ENCODE measurements around the gene ZCCHC3. TPM values are rescaled to one million over a fixed set of nuclear protein-coding genes. Genes with fewer than 3 reads are reported as not detected.

ZCCHC3 gene
- total RNA-seq, 1 donor from 2014 or later, result 15.8 TPM

- DNase-seq (ENCODE audit: low read depth in 2 of 2), result peak in 1 of 2 donors; percentile 29
These were observed 18.5 kb upstream of the ZCCHC3 start for GRCh38 chr20:278607-279571.

- DNase-seq (ENCODE audit: low read depth in 2 of 2), result no peak
These were observed 13.2 kb upstream of the ZCCHC3 start for GRCh38 chr20:284172-284571.

GRCh38 chr20:286508-286907 lies 10.9 kb upstream of the ZCCHC3 start:
- no peak for DNase-seq (ENCODE audit: low read depth in 2 of 2)

GRCh38 chr20:288956-289692 lies 8.2 kb upstream of the ZCCHC3 start:
- peak in 1 of 2 donors; percentile 19 for DNase-seq (ENCODE audit: low read depth in 2 of 2)

GRCh38 chr20:289693-290083 lies 7.7 kb upstream of the ZCCHC3 start:
- peak in 1 of 2 donors; percentile 21 for DNase-seq (ENCODE audit: low read depth in 2 of 2)

DNA sequence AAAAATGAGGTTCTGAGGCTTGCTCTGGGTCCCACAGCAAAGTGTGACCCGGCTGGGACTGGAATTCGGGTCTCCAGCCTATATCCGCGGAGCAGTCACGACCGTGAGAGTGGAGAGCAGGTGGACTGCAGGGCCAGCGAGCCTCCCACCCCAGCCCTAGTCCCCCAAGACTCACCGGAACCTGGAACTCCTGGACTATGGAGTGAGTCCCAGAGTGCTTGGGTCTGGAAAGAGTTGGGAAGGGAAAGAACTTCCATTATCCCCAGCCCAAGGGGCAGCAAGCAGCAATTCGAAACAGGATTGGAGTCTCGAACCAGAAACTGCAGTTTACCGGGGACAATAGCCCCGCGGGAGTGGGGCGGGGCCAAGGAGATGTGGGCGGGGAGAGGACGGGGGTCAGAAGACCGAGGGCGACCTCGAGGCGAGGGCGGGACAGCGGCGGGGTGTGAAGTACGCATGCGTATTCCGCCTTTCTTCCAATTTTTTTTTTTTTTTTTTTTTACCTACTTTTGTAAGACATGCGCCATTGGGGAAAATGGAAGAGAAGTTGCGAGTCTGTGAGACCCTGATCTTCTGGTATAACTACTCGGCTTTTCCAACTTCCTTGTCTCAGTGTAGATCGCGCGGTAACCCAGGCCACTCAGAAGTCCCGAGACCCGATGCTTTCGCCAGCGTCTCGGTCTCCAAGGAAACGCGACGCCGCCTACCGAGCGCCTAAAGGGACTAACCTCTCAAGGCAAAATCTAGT lies 7.1 kb upstream of the ZCCHC3 start, which contains the start of gene C20orf96:
Gene C20orf96, minus strand, starts transcription at position 667 of the 748 bp plus-strand sequence. Its CDS starts 140 bp downstream, at position 527.
- DNase-seq (ENCODE audit: low read depth in 2 of 2), result peak; percentile 57 to 90

GRCh38 chr20:294602-295001 lies 2.8 kb upstream of the ZCCHC3 start:
- DNase-seq (ENCODE audit: low read depth in 2 of 2), result no peak

DNA sequence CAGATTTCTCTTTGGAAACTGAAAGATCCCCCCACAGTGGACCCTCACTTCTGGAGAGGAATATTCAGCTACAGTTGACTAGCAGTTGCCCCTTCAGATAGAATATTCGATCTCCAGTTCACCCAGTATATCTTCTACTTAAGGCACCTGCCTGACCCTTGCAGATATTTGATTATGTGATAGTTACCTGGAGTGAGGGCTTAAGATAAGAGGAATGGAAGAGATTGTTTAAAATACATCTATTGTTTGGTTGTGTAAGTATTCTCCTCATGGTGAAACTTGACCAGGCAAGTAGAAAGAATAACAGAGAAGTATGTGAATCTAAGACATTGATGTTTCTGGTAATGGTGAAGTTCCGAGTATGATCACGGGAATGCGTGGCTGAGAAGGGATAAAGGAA lies 1.6 kb upstream of the ZCCHC3 start:
- DNase-seq (ENCODE audit: low read depth in 2 of 2), result no peak

- DNase-seq (ENCODE audit: low read depth in 2 of 2), result peak in 1 of 2 donors; percentile 69
These were observed 780 bp downstream of the ZCCHC3 start for GRCh38 chr20:297925-298775.

DNA sequence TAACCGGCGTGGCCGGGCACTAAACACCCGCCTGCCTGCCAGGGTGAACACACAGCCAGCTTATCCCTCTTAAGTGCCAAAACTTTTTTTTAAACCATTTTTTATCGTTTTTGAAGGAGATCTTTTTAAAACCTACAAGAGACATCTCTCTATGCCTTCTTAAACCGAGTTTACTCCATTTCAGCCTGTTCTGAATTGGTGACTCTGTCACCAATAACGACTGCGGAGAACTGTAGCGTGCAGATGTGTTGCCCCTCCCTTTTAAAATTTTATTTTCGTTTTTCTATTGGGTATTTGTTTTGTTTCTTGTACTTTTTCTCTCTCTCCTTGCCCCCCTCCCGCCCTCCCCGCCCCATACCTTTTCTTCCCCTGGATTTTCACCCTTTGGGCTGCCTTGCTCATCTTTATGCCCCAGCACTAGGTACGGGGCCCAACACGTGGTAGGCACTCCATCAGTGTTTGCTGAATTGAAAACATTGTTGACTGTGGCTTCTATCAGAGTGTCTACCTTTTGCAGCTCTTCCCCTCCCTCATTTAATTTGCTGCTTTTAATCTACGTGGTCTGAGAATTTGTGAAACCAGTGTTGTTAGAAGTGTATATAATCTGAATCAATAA lies 1.5 kb downstream of the ZCCHC3 start:
- DNase-seq (ENCODE audit: low read depth in 2 of 2), result no peak

DNA sequence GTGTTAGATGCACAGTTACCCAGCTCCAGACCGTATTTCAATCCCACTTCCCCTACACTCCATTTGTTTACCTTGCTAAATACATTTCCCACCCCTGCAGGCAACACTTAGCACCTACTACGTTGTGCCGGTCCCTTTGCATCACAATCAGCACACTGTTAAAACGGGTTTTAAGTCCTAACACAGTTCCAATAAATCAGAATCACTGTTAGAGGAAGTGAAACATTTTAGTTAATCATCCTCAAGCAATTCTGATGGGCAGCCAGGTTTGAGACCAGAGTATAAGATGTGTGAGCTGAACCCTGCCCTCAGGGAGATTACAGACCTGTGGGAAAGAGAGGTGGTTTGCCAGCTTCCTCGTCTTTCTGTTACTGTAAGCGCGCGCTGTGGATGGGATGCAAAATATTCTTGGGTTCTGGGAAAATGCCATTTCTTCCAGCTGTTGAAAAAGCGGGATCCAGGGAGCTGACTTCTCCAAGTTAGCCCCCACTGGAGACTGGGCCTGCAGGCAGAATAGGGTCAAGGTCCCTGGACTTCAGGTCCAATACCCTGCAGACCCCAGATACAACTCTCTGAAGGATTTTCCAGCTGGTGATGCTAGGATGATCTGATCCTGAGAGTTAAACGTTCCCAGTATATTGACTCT lies 3.1 kb downstream of the ZCCHC3 start:
- no peak for DNase-seq (ENCODE audit: low read depth in 2 of 2)

DNA sequence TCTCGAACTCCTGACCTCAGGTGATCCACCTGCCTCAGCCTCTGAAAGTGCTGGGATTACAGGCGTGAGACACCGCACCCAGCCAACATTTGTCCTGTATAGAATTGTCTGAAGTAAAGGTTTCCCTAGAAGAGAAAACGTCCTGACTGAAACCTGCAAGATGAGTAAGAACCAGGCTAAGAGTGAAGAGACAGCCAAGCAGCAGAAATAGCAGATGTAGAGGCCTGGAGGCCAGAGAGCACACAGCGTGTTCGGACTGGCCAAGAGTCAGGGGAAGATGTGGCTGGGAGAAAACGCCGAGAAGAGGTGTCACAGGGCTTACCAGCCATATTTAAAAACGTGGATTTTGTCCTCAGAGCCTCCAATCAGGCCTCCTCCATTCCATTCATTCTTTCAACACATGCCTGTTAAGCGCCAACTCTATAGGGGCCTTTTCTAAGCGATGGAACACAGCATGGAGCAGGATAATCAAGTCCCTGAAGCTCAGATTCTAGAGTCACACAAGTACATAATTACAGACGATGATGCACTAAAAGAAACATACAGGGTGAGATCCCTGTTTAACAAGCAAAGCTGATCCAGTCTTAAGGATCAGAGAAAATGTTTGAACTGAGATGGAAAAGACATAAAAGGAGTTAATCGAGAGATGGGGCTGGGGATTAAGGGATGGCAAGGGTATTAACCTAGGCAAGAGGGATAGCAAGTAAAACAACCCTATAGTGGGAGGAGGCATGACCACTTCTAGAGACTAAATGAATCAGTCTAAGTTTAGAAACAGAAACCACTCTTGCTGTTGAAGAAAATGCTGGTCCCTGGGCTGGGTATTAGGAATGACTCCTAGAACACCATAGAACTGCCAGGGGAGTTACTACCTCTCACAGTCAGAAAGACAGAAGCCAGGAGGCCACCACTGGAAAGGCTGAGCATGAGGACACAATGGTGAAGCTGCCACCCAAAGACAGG lies 4.8 kb downstream of the ZCCHC3 start:
- DNase-seq (ENCODE audit: low read depth in 2 of 2), result no peak

DNA sequence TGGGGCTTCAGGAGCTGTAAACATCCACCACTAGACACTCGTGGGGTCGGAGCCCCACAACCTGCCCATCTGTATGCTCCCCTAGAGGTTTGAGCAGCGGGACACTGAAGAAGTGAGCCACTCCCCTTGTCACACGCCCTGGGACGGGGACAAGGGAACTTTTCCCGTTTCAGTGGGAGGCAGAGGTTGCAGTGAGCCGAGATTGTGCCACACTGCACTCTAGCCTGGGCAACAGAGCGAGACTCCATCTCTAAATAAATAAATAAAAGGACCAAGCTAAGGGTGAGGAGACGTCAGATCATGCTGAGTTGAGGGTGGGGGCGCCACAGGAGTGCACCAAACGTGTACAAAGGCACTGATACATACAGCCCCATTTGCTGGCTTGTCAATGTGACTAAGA lies 8.4 kb downstream of the ZCCHC3 start:
- no peak for DNase-seq (ENCODE audit: low read depth in 2 of 2)

DNA sequence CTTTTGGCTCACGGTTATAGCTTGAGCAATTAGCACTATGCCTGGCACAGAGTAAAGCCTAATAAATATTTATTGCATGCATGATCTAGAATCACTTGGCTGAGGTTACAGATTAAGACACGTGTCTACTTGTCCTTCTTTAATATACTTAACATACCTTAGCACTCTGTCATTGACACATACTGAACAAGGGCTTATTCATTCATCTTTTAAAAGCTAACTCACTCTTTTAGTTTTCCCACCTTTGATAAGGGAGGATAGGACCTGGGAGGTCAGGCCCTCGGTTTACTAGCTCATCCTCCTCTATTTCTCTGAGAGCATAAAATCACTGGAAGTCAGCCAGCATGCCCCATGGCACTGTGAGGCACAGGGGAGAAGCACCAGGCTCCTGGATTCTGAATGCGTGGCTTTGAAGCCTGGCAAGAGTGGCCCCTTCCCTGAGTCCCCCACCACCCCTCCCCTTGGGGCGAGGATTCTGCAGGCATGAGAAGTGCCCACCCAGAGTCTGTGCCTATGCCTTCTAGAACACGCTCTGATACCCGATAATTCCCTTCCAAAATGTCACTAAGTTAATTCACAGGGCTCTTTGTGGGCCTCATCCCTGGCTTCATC lies 11.2 kb downstream of the ZCCHC3 start:
- no peak for DNase-seq (ENCODE audit: low read depth in 2 of 2)

GRCh38 chr20:309306-309840 lies 12.0 kb downstream of the ZCCHC3 start:
- DNase-seq (ENCODE audit: low read depth in 2 of 2), result peak in 1 of 2 donors; percentile 33

DNA sequence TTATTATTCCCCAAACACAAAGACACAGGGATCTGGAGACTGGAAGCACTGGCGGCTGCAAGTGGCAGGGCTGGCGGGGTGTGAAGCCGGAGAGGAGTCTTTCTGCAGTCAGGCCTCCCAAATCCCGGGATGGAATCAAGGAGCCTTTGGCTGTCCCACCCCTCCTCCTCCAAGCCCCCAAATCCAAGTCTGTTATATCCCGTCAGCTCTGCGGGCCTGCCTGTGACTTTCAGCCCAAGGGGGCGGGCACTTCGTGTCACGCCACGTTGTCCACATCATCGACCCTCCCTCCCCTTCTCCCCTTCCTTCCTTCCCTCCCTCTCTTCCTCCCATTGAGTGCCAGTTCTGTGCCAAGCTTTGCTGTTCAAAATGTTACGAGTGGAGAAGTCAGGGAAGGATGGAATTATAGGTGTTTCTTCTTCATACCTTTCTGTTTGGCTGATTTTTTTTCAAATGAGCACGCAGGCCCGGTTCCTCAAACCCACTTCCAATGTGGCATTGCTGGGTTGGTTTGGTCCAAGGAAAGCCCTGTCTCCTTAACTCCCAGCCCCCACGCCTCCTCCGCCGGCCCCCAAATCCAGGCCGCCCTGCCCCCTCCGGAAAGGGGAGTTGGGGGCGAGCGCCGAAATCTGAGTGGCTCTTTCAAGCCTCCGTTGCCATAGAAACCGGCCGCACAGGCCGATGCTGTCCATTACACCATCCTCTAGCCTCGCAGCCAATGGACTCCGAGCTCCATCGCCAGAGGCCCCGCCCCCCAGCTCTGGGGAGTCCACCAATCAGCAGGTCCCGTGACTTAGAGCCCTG lies 12.7 kb downstream of the ZCCHC3 start:
- peak; percentile 93 to 99 for DNase-seq (ENCODE audit: low read depth in 2 of 2)

DNA sequence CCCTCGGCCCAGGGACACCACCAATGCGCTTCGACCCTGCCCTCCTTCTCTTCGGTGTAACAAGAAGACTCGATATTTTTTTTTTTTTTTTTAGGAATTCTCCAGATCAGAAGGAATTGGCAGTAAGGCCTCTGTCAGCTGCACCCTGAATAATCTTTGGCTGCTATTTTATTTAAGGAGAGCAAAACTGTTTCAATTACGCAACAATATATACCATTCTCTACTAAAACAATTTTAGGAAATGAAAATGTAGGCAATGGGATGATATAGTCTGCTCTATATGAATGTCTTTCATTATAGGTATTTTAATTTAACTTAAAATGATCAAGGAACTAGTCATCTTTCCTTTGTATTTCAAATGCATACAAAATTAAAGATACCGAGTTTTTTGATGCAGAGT lies 13.3 kb downstream of the ZCCHC3 start:
- no peak for DNase-seq (ENCODE audit: low read depth in 2 of 2)
